GM19397 (cell line): Measurements from ENCODE around the gene DAPL1.

Experiments
- ATAC-seq: cut with Tn5 transposase; IDR thresholded peaks from one replicate; pipeline ENCODE4 v1.9.1; 2021; ENCODE audit warnings: mild to moderate bottlenecking, moderate library complexity; ENCODE audit not compliant: unreplicated experiment

Gene DAPL1, protein sequence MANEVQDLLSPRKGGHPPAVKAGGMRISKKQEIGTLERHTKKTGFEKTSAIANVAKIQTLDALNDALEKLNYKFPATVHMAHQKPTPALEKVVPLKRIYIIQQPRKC

GRCh38 chr2:158795195-158795924, at the start of gene DAPL1:
Gene DAPL1 (plus strand): TSS chr2:158795317. CDS start chr2:158795373, 56 bp downstream.
- no peak for ATAC-seq

DNA sequence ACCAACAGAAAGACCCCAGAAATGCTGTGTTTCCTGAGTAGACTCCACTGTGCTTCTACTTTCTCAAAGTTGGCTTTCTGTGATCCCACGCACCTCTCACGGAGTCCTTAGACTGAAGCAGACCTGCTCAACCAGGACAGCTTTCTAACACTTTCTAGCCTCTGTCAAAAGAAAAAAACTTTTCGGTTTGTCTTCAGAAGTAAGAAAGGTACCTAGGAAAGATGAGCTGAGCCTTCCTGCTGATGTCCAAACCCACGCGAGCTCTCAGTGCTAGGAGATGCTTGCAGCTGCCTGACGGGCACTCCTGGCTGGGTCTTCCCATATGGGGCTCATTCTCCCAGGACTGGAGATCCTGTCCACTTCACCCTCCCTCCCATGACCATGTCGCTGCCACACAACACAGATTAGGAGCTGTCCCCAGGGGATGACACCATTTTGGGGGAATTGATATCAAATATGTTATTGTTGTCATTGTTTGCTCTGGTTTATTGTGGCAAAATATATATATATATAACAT, 49.2 kb upstream of the DAPL1 start:
- no peak for ATAC-seq

DNA sequence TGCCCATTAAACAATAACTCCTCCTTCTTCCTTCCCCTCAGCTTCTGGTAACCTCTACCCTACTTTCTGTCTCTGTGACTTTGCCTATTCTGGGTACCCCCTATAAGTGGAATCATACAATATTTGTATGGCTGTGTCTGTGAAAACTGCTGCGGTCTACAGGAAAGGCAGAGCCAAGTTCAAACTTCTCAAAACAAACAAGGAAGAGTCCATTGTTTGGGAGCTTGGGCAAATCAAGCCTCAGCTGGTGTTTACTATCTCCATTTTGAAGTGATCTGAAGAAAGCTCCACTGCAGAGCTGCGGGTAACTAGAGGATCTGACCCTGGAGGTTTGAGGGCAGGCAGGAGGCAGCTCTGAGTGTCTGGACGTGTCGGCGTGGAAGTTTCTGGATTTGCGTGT, 48.6 kb upstream of the DAPL1 start:
- ATAC-seq: no peak

DNA sequence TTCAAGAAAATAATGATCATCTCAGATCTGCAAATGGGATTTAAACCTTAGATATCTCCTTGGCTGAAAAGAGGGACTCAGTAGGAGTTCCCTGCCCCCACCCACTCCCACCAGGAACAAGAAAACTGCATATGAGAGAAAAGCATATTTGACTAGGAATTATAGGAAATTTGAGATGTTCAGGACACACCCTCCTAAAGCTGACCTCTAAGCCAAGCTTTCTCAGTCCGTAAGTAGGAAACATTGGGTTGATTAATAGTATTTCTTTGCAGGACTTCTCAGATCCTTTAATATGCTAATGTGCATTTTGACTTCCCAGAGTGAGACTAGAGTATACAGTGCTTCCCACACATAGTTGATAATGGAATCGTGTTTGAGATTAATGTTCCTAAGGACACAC, 47.8 kb upstream of the DAPL1 start:
- no peak for ATAC-seq

DNA sequence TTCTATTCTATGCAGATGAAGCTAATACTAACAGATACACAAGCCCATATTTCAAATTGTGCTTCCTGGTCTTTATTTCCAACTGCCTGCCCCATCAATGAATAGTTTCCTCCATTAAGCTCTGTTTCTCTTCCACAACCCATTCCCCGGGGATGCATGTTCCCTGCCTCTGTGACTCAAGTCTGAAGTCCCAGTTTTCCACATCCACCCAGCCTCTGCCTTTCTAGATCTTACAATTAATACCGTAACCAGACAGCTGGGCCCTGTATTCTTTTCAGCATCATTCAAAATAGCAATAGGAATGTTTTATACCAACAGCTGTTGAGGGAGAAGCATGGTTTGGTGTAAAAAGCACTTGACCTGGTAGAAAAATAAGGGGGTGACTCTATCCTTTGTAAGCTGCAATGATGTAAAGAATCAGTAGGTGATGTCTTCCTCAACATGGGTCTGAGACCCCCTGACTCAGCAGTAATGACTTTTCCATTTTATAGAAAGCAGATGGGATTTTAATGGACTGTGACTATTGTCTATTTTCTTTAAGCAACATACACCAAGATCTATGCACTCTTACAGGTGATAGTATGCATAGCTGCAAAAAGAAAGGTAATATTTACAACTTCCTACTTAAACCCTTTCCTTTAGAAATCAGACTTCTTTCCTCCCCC, 46.1 kb upstream of the DAPL1 start:
- ATAC-seq: no peak

DNA sequence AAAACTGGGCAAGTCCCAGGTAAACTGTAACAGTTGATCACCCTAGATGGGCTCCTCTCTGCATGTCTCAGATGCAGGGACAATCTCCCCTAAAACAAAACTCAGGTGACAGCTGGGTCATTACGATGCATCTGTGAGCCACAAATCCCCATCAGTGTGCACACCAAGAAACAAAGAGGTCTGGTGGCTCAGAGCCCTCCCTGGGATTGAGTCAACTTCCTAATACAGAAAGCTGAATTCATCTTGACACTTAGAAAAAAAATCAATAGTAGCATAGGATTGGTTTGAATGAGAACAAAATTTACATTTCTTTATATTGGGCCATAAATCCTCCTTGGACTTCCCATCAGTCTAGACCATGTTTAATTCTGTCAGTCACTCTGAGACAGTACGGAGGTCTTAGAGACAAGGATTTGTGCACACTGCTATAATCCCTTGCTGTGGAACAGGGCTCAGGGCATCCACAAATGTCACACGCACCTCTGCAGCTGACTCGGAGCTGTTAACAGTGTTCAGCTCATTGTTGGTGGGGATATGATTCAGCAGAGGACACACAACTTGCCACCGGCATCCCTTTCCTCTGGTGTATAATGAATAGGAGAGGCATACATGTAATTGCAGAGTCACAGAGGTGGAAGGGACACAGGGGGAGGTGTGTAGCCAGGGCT, 44.5 kb upstream of the DAPL1 start:
- no peak for ATAC-seq

DNA sequence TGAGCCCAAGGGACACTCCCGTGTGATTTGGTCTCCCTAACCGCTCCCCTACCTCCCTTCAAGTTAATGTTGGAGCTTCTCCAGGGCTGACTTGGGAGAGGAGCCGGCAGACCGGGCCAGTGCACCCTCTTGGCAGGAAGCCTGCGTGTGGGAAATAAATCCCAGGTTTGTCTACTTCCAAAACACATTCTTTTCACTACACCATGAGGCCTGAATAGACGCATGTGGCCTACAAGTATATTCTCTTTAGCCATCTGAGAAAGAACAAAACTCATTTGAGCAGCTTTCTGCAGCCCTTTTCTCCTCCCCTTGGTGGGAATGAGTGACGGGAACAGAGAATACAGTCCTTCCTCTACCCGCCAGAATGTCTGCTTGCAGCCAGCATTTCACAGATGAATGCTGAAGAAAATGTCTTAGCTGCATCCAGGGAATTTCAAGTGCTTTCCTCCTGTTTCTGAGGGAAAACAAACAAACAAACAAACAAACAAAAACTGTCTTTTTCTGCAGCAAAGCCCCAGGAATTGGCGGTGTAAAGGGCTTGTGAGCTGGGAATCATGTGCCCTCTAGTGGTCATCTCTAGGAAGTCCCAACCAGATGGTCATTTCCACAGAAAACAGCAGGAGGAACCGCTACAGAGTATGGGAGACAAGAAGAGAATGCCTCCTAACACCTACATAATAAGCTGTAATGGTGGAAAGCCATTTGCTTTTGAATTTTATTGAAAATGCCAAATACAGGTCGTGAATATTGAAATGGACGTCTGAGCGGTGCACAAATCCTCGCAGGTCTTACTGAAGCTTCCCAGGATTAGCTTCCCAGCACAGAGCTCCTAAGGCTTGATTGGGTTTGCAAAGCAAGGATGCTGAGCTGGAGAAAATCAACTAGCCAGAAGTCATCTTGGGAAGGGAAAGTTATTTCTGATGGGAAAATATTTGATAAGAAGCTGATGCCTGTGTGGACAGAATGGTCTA, 41.2 kb upstream of the DAPL1 start:
- peak; percentile 84 for ATAC-seq

DNA sequence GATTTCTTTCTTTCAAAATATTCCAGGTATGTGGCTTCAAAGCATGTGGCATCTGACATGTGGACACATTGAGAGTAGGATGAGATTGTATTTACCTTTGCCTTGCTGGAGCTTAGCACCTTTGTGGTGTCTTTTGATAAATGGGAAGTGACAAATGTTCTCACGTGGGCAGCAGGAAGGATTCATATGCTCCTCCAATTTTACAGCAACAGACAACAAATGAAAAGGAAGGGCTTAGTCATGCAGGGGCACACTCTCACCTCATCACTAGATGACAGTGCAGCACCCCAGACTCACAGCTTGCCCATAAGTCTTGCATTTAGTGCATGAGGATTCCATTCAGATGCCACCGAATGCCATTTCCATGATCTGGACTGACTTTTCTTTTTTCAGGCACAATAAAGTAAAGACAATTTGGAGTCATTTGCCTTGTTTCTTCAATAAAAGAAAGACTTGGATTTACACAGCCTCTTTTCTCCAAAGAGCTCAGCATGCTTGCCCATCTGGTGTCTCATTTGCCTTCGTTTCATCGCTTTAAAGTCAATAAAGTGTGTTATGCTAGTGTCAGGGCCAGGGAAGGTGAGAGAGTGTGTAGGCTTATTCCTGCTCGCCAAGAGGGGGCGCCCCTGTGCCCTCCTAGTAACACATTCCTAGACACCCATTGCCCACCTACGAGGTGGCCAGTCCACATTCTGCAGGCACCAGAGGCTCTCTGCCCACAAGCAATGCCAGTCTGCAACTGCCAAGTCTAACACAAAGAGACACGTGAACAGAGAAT, 39.6 kb upstream of the DAPL1 start:
- ATAC-seq: no peak

DNA sequence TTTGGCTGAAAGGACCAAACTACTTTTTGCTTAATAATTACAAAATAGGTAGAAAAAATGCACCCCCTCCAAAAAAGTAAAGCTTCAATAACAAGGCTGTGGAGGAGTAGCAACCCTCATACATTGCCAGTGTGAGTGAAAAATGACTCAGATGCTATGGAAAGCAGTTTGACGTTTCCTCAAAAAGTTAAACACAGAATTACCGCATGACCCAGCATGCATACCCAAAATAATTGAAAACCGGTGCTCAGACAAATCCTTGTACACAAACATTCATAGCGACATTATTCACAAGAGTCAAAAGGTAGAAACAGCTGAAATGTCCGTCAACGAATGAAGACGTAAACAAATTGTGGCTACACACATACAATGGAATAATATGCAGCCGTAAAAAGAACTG, 38.8 kb upstream of the DAPL1 start:
- ATAC-seq: no peak

GRCh38 chr2:158756976-158757375, 38.1 kb upstream of the DAPL1 start:
- no peak for ATAC-seq

DNA sequence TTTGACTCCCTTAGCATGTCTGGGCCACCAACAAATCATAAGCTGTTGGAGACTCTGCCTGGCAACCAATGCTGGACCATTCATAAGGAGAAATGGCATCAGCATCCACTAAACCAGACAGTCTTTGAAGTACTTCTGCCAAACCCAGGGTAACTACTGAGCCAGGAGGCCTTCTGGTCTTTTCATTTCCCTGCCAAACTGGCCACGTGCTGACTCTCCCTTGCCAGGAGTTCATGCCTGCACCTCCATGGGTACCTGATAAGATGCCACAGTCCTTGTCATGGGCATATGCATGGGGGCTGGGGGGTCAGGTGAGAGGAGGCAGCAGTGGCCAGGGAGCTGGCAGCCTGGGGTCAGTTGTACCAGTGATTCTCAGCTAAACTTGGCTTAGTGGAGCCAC, 34.2 kb upstream of the DAPL1 start:
- no peak for ATAC-seq

- no peak for ATAC-seq
Observed at GRCh38 chr2:158761621-158762020, 33.5 kb upstream of the DAPL1 start.

DNA sequence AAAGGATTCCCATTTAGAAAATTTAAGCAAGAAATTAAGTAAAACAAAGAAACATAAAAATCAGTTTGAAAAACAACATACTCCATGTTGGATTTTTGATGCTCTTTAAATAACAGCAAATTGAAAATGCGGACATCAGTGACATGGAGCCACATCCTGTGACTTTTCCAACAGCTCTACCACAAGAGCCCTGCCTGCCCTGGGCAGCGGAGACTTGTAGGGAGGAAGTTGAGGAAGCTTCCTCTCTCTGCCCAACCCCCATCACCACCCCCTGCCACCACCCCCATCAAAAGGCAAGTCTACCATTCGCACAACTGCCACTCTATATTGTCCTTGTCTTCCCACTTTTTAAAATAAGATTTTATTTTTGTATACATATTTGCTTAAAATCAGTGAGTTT, 32.8 kb upstream of the DAPL1 start:
- ATAC-seq: no peak

GRCh38 chr2:158766524-158766923, 28.6 kb upstream of the DAPL1 start:
- ATAC-seq: no peak

GRCh38 chr2:158772306-158773078, 22.6 kb upstream of the DAPL1 start:
- ATAC-seq: no peak

- ATAC-seq: no peak
Observed at GRCh38 chr2:158773121-158773520, 22.0 kb upstream of the DAPL1 start.

GRCh38 chr2:158774681-158775080, 20.4 kb upstream of the DAPL1 start:
- no peak for ATAC-seq

GRCh38 chr2:158775273-158776027, 19.7 kb upstream of the DAPL1 start:
- ATAC-seq: no peak
